Measurements from ENCODE around the gene KCNK16.
A peak's percentile ranks its signal among the peaks of the same experiment; 100 is the strongest.

Gene KCNK16

GRCh38 chr6:39365281-39366074 is 43.0 kb upstream of the KCNK16 start (continued):
- TF ChIP-seq CREB5 (CRISPR knock-in tag; IDR thresholded peaks at IDR 0.05; ENCODE audit: low read depth) = no peak

- TF ChIP-seq TCF4 (CRISPR knock-in tag; IDR thresholded peaks at IDR 0.05; ENCODE audit: borderline replicate concordance) (no peak), BACH2 (CRISPR knock-in tag; IDR thresholded peaks at IDR 0.05; ENCODE audit: borderline replicate concordance) (no peak), OSR1 (CRISPR knock-in tag; IDR thresholded peaks at IDR 0.05) (no peak), RARB (CRISPR knock-in tag; IDR thresholded peaks at IDR 0.05) (no peak), ZNF8 (CRISPR knock-in tag; IDR thresholded peaks at IDR 0.05) (no peak), PPARA (CRISPR knock-in tag; IDR thresholded peaks at IDR 0.05; ENCODE audit: borderline replicate concordance) (no peak), ISL1 (CRISPR knock-in tag; IDR thresholded peaks at IDR 0.05) (no peak), PATZ1 (CRISPR knock-in tag; IDR thresholded peaks at IDR 0.05; ENCODE audit: borderline replicate concordance) (no peak), ZFP30 (CRISPR knock-in tag; IDR thresholded peaks at IDR 0.05) (no peak), TSHZ2 (CRISPR knock-in tag; IDR thresholded peaks at IDR 0.05) (no peak), ARNTL (CRISPR knock-in tag; IDR thresholded peaks at IDR 0.05; ENCODE audit: borderline replicate concordance, low read depth) (no peak), SNAI2 (CRISPR knock-in tag; IDR thresholded peaks at IDR 0.05) (no peak), ZNF70 (CRISPR knock-in tag; IDR thresholded peaks at IDR 0.05) (no peak), ZFP3 (CRISPR knock-in tag; IDR thresholded peaks at IDR 0.05) (no peak), ZC3H10 (CRISPR knock-in tag; IDR thresholded peaks at IDR 0.05) (no peak), CSRNP3 (CRISPR knock-in tag; IDR thresholded peaks at IDR 0.05) (no peak), TOX (CRISPR knock-in tag; IDR thresholded peaks at IDR 0.05; ENCODE audit: borderline replicate concordance) (no peak)
- ATAC-seq = no peak
Measured at GRCh38 chr6:39363280-39363679, 40.8 kb upstream of the KCNK16 start.

- TF ChIP-seq CSDC2 (CRISPR knock-in tag; IDR thresholded peaks at IDR 0.05) = no peak
- TF ChIP-seq PPARA (CRISPR knock-in tag; IDR thresholded peaks at IDR 0.05; ENCODE audit: borderline replicate concordance) = no peak
- TF ChIP-seq ZC3H10 (CRISPR knock-in tag; IDR thresholded peaks at IDR 0.05) = no peak
- TF ChIP-seq ZNF70 (CRISPR knock-in tag; IDR thresholded peaks at IDR 0.05) = no peak
- ATAC-seq = peak; percentile 20; the same call in 1 of the 3 replicates
Measured at GRCh38 chr6:39362487-39362865, 40.0 kb upstream of the KCNK16 start.

- peak; percentile 95 for ATAC-seq
- TF ChIP-seq POU6F1 (CRISPR knock-in tag; IDR thresholded peaks at IDR 0.05; ENCODE audit: borderline replicate concordance, low read depth) = no peak
- no peak for TF ChIP-seq ZNF565 (CRISPR knock-in tag; conservative IDR thresholded peaks at IDR 0.05; ENCODE audit: low read depth)
- no peak for TF ChIP-seq ZC3H10 (CRISPR knock-in tag; IDR thresholded peaks at IDR 0.05)
- no peak for TF ChIP-seq PATZ1 (CRISPR knock-in tag; IDR thresholded peaks at IDR 0.05; ENCODE audit: borderline replicate concordance)
Measured at GRCh38 chr6:39361657-39362486, 39.4 kb upstream of the KCNK16 start.

All from SK-N-SH treated with all-trans-retinoic acid at 6 μM for 48 hours (cell line).